HepG2 (cell line): ENCODE data around the gene TMEM185B. TPM values are rescaled to one million over a fixed set of nuclear protein-coding genes. Genes with fewer than 3 reads are reported as not detected.

Experiments used
- ARID2 ChIP-seq: sonication (generic); formaldehyde crosslinking; IDR thresholded peaks from 2 replicates; pipeline ENCODE4 v1.8.1; 2022; ENCODE audit warnings: mild to moderate bottlenecking, missing genetic modification reagents, borderline replicate concordance
- ARNT2 ChIP-seq: sonication (generic); formaldehyde crosslinking; IDR thresholded peaks from 2 replicates; pipeline ENCODE4 v1.8.0; 2022; ENCODE audit warnings: mild to moderate bottlenecking, low read depth, missing genetic modification reagents, moderate library complexity
- DNMT3B ChIP-seq: conservative IDR thresholded peaks from 2 replicates; pipeline ENCODE4 v1.6.1; 2016; ENCODE audit warnings: missing biosample characterization, control low read depth
- HDAC1 ChIP-seq: sonication (generic); formaldehyde crosslinking; IDR thresholded peaks from 2 replicates; pipeline ENCODE4 v1.5.1; 2020; ENCODE audit warnings: mild to moderate bottlenecking, missing genetic modification reagents
- HIVEP1 ChIP-seq: sonication (generic); formaldehyde crosslinking; IDR thresholded peaks from 2 replicates; pipeline ENCODE4 v1.4.0; 2020; ENCODE audit warnings: mild to moderate bottlenecking, missing genetic modification reagents
- IRF9 ChIP-seq: sonication (generic); formaldehyde crosslinking; IDR thresholded peaks from 2 replicates; pipeline ENCODE4 v1.8.0; 2022; ENCODE audit warnings: missing genetic modification reagents, mild to moderate bottlenecking, borderline replicate concordance
- MTA1 ChIP-seq: sonication (generic); formaldehyde crosslinking; IDR thresholded peaks from 2 replicates; pipeline ENCODE4 v1.4.0; 2020; ENCODE audit warnings: missing genetic modification reagents, mild to moderate bottlenecking, borderline replicate concordance
- REPIN1 ChIP-seq: sonication (generic); formaldehyde crosslinking; IDR thresholded peaks from 2 replicates; pipeline ENCODE4 v1.8.0; 2022; ENCODE audit warnings: missing genetic modification reagents, low read depth, mild to moderate bottlenecking, borderline replicate concordance
- TBP ChIP-seq: sonication (generic); formaldehyde crosslinking; IDR thresholded peaks from 2 replicates; pipeline ENCODE4 v1.5.0; 2020; ENCODE audit warnings: missing genetic modification reagents
- ZNF12 ChIP-seq: sonication (generic); formaldehyde crosslinking; IDR thresholded peaks from 2 replicates; pipeline ENCODE4 v1.5.0; 2020; ENCODE audit warnings: missing genetic modification reagents
- ZNF121 ChIP-seq: sonication (generic); formaldehyde crosslinking; IDR thresholded peaks from 2 replicates; pipeline ENCODE4 v1.5.0; 2020; ENCODE audit warnings: mild to moderate bottlenecking, missing genetic modification reagents
- ZNF740 ChIP-seq: sonication (generic); formaldehyde crosslinking; IDR thresholded peaks from 2 replicates; pipeline ENCODE4 v1.4.0; 2020; ENCODE audit warnings: missing genetic modification reagents
- ZNF841 ChIP-seq: sonication (generic); formaldehyde crosslinking; IDR thresholded peaks from 2 replicates; pipeline ENCODE4 v1.8.1; 2023; ENCODE audit warnings: missing genetic modification reagents, borderline replicate concordance
- ZNF883 ChIP-seq: sonication (generic); formaldehyde crosslinking; IDR thresholded peaks from 2 replicates; pipeline ENCODE4 v1.5.1; 2020; ENCODE audit warnings: mild to moderate bottlenecking, missing genetic modification reagents; ENCODE audit errors: not compliant biosample characterization
- polyA plus RNA-seq, 8 experiments: library from polyadenylated mRNA; depleted of rRNA in 3 of 8; stranded (reverse) in 7 of 8; unstranded in 1 of 8; fragments of >200 nt; fragmentation: Illumina TruSeq in 4 of 8; extraction: Trizol in 4 of 8; gene quantifications; 2 replicates each; pipeline versions ENCODE4 v1.2.1 to v1.2.3, GENCODE V29; 2011 to 2016; ENCODE audit warnings: low read depth in 4 of 8, missing spikeins in 1 of 8, mixed read lengths in 1 of 8; ENCODE audit not compliant: insufficient read depth in 1 of 8
- total RNA-seq, 5 experiments: library from RNA; depleted of rRNA; stranded (reverse); fragments of >200 nt; fragmentation: Illumina TruSeq; extraction: Trizol; gene quantifications; 2 replicates each; pipeline ENCODE4 v1.2.3, GENCODE V29; 2016; ENCODE audit warnings: low read depth in 1 of 5
- TF ChIP-seq, protein P1 (sequence below): sonication (generic); formaldehyde crosslinking; conservative IDR thresholded peaks from 2 replicates; pipeline ENCODE4 v1.5.0; 2020; ENCODE audit warnings: missing genetic modification reagents
- TF ChIP-seq, protein P2 (sequence below): IDR thresholded peaks from 2 replicates; pipeline ENCODE4 v1.4.0; 2020; ENCODE audit warnings: mild to moderate bottlenecking, missing genetic modification reagents
- TF ChIP-seq, protein P3 (sequence below): sonication (generic); formaldehyde crosslinking; IDR thresholded peaks from 2 replicates; pipeline ENCODE4 v1.4.0; 2020; ENCODE audit warnings: mild to moderate bottlenecking, missing genetic modification reagents, borderline replicate concordance
- TF ChIP-seq, protein P4 (sequence below): sonication (generic); formaldehyde crosslinking; IDR thresholded peaks from 2 replicates; pipeline ENCODE4 v1.4.0; 2020; ENCODE audit warnings: missing genetic modification reagents

TMEM185B gene
- total and polyA plus RNA-seq, 2 of the 13 experiments (the other 11 are each of a cell fraction or from before 2014, with no cell fraction given) = 5.6 to 7.0 TPM

DNA sequence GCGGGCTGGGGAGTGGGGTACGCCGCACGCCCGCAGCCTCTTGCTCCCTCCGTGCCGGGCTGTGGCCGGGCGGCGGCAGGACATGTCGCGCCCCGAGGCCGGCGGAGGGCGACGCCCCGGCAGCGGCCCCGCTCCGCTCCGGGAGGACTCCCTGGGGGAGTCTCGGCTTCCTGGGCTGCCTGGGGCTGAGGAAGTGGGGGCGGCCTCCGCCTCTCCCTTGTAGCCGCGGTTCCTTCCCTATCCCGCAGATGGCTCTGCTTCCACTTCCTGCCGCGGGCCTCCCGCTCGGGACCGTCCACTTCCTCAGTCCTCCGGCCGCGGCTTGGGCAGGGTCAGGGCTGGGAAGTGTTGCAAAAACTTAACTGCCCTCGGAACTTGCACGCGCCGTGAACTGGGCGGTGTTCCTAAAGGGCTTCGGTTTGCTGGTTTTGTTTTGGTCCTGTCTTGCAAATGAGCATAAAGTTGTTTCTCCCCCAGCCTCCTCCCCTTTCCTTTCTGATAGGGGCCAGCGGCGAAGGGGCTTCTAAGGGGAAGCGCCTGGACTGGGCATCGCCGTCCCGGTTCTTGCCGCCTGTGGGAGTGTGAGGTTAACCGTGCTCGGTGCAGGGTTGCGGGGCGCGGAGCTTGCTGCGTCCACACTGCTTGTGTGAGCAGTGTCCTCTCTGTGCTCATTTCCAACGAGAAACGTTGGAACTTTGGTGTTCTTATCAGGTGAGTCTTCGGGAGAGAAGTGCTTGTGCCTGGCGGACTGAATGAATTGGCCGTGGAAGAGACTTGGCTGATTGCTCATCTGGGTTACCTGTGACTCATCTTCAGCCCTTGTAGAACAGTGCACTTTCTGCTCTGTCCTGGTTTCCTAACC, 30.1 kb upstream of the TMEM185B start (continued):
- TF ChIP-seq, protein P1, sequence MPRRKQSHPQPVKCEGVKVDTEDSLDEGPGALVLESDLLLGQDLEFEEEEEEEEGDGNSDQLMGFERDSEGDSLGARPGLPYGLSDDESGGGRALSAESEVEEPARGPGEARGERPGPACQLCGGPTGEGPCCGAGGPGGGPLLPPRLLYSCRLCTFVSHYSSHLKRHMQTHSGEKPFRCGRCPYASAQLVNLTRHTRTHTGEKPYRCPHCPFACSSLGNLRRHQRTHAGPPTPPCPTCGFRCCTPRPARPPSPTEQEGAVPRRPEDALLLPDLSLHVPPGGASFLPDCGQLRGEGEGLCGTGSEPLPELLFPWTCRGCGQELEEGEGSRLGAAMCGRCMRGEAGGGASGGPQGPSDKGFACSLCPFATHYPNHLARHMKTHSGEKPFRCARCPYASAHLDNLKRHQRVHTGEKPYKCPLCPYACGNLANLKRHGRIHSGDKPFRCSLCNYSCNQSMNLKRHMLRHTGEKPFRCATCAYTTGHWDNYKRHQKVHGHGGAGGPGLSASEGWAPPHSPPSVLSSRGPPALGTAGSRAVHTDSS = no peak
- TF ChIP-seq DNMT3B (CRISPR knock-in tag) = no peak
- no peak for TF ChIP-seq ZNF841 (CRISPR knock-in tag)
- peak; percentile 91 for TF ChIP-seq HDAC1 (CRISPR knock-in tag)
- TF ChIP-seq HIVEP1 (CRISPR knock-in tag) = no peak; the same call in 1 of the 2 replicates
- TF ChIP-seq ZNF883 (CRISPR knock-in tag) = peak; percentile 39
- TF ChIP-seq ARID2 (CRISPR knock-in tag) = peak; percentile 80; the same call in 1 of the 2 replicates
- peak; percentile 84; the same call in 1 of the 2 replicates for TF ChIP-seq MTA1 (CRISPR knock-in tag)
- no peak for TF ChIP-seq TBP
- no peak for TF ChIP-seq ARNT2 (CRISPR knock-in tag)
- TF ChIP-seq, protein P2, sequence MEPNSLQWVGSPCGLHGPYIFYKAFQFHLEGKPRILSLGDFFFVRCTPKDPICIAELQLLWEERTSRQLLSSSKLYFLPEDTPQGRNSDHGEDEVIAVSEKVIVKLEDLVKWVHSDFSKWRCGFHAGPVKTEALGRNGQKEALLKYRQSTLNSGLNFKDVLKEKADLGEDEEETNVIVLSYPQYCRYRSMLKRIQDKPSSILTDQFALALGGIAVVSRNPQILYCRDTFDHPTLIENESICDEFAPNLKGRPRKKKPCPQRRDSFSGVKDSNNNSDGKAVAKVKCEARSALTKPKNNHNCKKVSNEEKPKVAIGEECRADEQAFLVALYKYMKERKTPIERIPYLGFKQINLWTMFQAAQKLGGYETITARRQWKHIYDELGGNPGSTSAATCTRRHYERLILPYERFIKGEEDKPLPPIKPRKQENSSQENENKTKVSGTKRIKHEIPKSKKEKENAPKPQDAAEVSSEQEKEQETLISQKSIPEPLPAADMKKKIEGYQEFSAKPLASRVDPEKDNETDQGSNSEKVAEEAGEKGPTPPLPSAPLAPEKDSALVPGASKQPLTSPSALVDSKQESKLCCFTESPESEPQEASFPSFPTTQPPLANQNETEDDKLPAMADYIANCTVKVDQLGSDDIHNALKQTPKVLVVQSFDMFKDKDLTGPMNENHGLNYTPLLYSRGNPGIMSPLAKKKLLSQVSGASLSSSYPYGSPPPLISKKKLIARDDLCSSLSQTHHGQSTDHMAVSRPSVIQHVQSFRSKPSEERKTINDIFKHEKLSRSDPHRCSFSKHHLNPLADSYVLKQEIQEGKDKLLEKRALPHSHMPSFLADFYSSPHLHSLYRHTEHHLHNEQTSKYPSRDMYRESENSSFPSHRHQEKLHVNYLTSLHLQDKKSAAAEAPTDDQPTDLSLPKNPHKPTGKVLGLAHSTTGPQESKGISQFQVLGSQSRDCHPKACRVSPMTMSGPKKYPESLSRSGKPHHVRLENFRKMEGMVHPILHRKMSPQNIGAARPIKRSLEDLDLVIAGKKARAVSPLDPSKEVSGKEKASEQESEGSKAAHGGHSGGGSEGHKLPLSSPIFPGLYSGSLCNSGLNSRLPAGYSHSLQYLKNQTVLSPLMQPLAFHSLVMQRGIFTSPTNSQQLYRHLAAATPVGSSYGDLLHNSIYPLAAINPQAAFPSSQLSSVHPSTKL (CRISPR knock-in tag) = peak; percentile 31; the same call in 1 of the 2 replicates
- TF ChIP-seq REPIN1 = peak; percentile 42; the same call in 1 of the 2 replicates
- TF ChIP-seq IRF9 (CRISPR knock-in tag) = no peak
- TF ChIP-seq ZNF740 (CRISPR knock-in tag) = no peak
- TF ChIP-seq, protein P3, sequence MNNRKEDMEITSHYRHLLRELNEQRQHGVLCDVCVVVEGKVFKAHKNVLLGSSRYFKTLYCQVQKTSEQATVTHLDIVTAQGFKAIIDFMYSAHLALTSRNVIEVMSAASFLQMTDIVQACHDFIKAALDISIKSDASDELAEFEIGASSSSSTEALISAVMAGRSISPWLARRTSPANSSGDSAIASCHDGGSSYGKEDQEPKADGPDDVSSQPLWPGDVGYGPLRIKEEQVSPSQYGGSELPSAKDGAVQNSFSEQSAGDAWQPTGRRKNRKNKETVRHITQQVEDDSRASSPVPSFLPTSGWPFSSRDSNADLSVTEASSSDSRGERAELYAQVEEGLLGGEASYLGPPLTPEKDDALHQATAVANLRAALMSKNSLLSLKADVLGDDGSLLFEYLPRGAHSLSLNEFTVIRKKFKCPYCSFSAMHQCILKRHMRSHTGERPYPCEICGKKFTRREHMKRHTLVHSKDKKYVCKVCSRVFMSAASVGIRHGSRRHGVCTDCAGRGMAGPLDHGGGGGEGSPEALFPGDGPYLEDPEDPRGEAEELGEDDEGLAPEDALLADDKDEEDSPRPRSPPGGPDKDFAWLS = no peak
- TF ChIP-seq, protein P4, sequence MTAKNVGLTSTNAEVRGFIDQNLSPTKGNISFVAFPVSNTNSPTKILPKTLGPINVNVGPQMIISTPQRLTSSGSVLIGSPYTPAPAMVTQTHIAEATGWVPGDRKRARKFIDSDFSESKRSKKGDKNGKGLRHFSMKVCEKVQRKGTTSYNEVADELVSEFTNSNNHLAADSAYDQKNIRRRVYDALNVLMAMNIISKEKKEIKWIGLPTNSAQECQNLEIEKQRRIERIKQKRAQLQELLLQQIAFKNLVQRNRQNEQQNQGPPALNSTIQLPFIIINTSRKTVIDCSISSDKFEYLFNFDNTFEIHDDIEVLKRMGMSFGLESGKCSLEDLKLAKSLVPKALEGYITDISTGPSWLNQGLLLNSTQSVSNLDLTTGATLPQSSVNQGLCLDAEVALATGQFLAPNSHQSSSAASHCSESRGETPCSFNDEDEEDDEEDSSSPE = peak; percentile 39; the same call in 1 of the 2 replicates
- peak; percentile 78; the same call in 1 of the 2 replicates for TF ChIP-seq ZNF121 (CRISPR knock-in tag)
- TF ChIP-seq ZNF12 (CRISPR knock-in tag) = no peak; the same call in 1 of the 2 replicates
